Myocyte (in vitro differentiated cells): ENCODE data around the gene CEP350. TPM values are rescaled to one million over a fixed set of nuclear protein-coding genes. Genes with fewer than 3 reads are reported as not detected.

ENCODE experiments used
- DNase-seq: peaks from one replicate; pipeline ENCODE4 v3.0.0-alpha.2; 2012; ENCODE audit warnings: low read depth
- total RNA-seq: library from RNA; depleted of rRNA; stranded (reverse); fragments of >200 nt; gene quantifications from 2 replicates; pipeline ENCODE4 v1.2.3, GENCODE V29; 2014

The CEP350 gene
- total RNA-seq, 1 donor from 2014 or later: 58.0 TPM

- peak; percentile 88 for DNase-seq
Measured at GRCh38 chr1:180154325-180155181, 199.9 kb downstream of the CEP350 start, which contains the start of gene QSOX1. TSS of gene QSOX1 (plus strand) at chr1:180154869. CDS start at chr1:180154908, 39 bp downstream.

DNA sequence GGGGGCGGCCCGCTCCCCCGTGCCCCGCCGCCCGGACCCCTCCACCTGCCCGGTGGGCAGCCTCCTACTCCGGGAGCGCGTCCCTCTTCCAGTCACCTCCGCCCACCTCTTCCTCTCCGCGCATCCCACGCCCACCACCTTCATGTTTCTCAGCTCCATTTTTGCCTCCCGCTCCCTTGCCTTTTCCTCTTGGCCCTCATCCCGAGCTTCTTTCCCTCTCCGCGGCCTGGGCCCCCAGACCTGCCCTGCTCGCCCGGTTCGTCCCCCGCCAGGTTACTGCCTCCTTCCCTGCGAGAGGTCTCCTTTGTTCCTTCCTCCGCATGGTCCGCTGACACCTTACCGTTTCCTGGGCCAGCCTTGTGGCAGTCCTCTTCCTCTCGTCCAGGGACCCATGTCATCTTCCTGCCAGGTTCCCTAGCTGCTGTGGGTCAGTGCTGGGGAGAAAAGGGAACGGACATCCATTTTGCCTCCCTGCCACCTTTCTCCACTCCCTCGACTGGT lies 200.6 kb downstream of the CEP350 start:
- no peak for DNase-seq

- DNase-seq: no peak
Measured at GRCh38 chr1:180156201-180156600, 201.6 kb downstream of the CEP350 start.

- DNase-seq: no peak
Measured at GRCh38 chr1:180156631-180157091, 202.1 kb downstream of the CEP350 start.

GRCh38 chr1:180157108-180157507 lies 202.5 kb downstream of the CEP350 start:
- no peak for DNase-seq

DNA sequence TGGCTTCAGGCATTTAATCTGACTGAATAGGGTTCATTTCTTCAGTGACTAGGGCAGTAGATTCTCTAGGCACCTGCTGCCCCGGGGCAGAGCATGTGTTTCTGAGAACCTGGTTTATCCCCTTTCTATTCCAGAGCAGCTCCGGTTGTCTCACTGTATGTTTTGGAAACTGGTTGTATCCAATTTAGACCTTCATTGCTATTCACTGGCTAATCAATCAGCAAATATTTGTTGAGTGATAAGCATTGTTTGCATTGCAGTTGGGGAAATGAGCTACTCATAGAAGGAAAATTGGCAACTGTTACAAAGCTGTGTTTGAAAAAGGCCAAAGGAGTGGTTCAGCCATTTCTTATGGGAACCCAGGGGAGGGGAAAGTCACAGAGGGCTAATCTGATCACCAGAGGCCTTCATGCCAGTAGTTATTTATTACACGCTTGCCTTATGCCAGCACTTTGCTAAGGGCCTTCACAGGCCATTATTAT lies 203.0 kb downstream of the CEP350 start:
- no peak for DNase-seq

DNA sequence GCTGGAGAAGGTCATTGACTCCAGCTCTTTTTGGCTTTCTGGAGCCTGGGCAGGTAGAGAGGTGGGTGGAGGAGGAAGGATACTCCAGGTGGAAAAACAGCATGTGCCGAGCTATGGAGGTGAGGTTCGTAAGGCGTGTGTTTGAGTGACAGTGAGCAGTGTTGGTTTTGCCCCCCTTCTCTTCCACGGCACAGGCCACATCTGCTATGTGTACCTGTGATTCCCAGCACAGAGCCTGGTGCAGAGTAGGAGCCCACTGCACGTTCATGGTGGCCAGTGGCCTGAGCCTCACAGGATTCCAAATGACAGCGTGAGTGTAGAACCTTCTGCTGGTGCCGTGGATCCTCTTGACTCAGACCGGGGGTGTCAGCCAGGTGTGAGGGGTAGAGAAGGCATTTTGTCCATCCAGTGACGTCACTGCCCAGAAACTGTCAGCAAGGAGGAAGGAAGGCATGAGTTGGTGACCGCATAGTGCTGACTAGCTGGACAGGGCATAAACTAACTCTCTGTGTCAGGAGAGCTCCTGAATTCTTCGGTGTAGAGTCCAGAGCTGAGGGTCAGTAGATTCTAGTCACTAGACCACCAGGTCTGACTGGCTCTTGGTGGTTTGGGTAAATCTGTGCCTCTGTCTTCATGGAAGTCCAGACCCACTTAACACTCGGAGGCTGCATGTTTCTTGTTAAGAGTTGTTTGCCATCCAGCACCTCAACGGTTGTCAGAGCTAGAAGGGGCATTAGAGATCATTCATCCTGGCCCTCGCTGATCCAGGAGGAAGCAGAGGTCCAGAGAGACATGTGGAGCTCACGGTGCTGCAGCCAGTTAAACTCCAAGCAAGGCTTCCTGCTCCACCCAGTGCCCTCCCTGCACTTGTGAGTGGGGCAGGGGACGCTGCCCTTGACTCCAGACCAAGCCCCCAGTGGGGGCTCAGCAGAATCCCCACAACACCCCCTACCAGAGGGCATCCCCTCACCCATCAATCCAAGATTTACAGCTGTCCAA lies 203.8 kb downstream of the CEP350 start:
- no peak for DNase-seq

DNA sequence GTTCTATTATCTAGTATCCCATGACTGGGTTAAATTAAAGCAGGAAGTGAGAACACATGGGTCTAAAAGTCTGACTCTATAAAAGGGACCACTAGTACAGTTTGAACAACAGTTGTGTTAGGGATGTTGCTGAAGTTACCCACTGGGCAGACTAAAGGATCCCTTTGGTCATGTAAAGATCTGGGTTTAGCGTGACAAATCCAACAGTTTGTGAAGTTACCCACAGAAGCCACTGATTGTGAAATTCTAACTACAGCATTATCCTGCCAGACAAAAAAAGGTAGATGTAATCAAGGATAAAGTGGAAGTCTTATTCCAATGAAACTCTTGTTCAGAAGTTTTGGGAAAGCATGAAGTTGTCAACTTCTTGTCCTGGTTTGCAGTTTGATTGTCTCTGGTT lies 205.7 kb downstream of the CEP350 start:
- DNase-seq: no peak

DNA sequence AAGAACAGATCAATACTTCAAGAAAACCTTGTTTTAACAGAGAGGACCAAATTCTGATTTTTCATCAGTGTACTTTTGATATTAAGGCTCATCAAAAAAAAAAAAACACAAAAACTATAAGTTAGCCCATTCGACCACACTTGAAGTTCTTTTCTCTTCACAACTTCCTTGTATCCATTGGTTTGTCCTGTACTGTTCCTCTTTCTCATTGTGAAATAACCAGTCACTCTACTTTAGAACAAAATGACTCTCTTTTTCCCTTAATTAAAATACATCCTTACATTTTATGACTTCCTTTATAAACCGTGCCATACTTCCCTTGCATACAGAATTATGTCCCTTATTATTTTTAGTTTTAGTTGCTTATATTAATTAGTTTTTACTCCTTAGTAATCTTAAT lies 208.4 kb downstream of the CEP350 start:
- no peak for DNase-seq

Other genes starting within 250 kb of the CEP350 start
- not detected in 2 replicates for gene FAM163A, start 211.5 kb upstream of the CEP350 start, total RNA-seq
- gene TOR1AIP2, start 77.0 kb upstream of the CEP350 start, total RNA-seq: 73.9 and 81.8 TPM in 2 replicates
- 42.5 and 56.9 TPM in 2 replicates for gene TOR1AIP1, start 72.5 kb upstream of the CEP350 start, total RNA-seq
- 46.5 and 68.2 TPM in 2 replicates for gene QSOX1, start 200.1 kb downstream of the CEP350 start, total RNA-seq